ENCODE results near the gene PTEN.

The PTEN gene

GRCh38 chr10:87956055-87956454 lies 92.6 kb downstream of the PTEN start:
- Mint-ChIP-seq H3K9me3 (no peaks in the 10 kb centered on the region), H3K4me1 (peaks cover 33% of the 10 kb centered on the region), H3K36me3 (peaks cover 25% of the 10 kb centered on the region), H3K4me3 (no peak overlapping the region), H3K27me3 (no peaks in the 10 kb centered on the region), H3K27ac (no peak overlapping the region)

GRCh38 chr10:87957702-87958101 lies 94.3 kb downstream of the PTEN start:
- no peaks in the 10 kb centered on the region for H3K27me3 Mint-ChIP-seq
- no peaks in the 10 kb centered on the region for H3K9me3 Mint-ChIP-seq
- H3K36me3 Mint-ChIP-seq, result peaks cover 24% of the 10 kb centered on the region
- H3K4me3 Mint-ChIP-seq, result no peak overlapping the region
- no peak overlapping the region for H3K27ac Mint-ChIP-seq
- H3K4me1 Mint-ChIP-seq, result peaks cover 29% of the 10 kb centered on the region

- Mint-ChIP-seq H3K9me3 (no peaks in the 10 kb centered on the region), H3K4me3 (no peak overlapping the region), H3K27ac (no peak overlapping the region), H3K4me1 (peaks cover 20% of the 10 kb centered on the region), H3K36me3 (peaks cover 26% of the 10 kb centered on the region), H3K27me3 (no peaks in the 10 kb centered on the region)
These were observed 96.8 kb downstream of the PTEN start for GRCh38 chr10:87960230-87960629.

GRCh38 chr10:87961314-87961713 lies 97.9 kb downstream of the PTEN start:
- H3K36me3 Mint-ChIP-seq, result peaks cover 24% of the 10 kb centered on the region
- H3K4me3 Mint-ChIP-seq, result no peak overlapping the region
- H3K4me1 Mint-ChIP-seq, result peaks cover 15% of the 10 kb centered on the region
- H3K27me3 Mint-ChIP-seq, result no peaks in the 10 kb centered on the region
- peak overlapping the region; percentile 47 for H3K27ac Mint-ChIP-seq
- no peaks in the 10 kb centered on the region for H3K9me3 Mint-ChIP-seq

DNA sequence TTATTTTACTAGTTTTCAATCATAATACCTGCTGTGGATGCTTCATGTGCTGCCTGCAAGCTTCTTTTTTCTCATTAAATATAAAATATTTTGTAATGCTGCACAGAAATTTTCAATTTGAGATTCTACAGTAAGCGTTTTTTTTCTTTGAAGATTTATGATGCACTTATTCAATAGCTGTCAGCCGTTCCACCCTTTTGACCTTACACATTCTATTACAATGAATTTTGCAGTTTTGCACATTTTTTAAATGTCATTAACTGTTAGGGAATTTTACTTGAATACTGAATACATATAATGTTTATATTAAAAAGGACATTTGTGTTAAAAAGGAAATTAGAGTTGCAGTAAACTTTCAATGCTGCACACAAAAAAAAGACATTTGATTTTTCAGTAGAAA lies 103.0 kb downstream of the PTEN start:
- H3K36me3 Mint-ChIP-seq, result peaks cover 14% of the 10 kb centered on the region
- no peak overlapping the region for H3K27ac Mint-ChIP-seq
- H3K4me1 Mint-ChIP-seq, result peaks cover 16% of the 10 kb centered on the region
- H3K4me3 Mint-ChIP-seq, result no peak overlapping the region
- H3K9me3 Mint-ChIP-seq, result no peaks in the 10 kb centered on the region
- no peaks in the 10 kb centered on the region for H3K27me3 Mint-ChIP-seq

DNA sequence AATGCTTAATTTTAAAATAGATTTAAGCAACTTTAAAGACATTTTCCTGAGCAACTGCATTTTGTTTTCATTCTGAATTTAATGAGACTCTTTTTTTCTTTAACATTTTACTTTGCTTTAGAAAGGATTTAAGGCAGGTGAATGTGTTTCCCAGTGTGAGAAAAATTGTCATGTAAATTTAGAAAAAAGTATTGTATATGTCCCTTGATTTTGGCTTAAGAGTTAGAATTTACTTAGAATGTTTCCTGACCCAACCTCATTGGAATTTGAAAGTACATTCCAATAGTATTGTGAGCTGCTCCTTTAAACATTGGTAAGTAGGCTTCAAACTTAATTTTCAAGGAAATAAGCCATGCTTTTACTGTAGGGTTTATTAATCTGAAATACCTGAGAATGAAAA lies 110.2 kb downstream of the PTEN start:
- H3K27me3 Mint-ChIP-seq, result no peaks in the 10 kb centered on the region
- peaks cover 26% of the 10 kb centered on the region for H3K4me1 Mint-ChIP-seq
- H3K36me3 Mint-ChIP-seq, result peaks cover 2% of the 10 kb centered on the region
- H3K4me3 Mint-ChIP-seq, result no peak overlapping the region
- peaks cover 11% of the 10 kb centered on the region for H3K9me3 Mint-ChIP-seq
- H3K27ac Mint-ChIP-seq, result no peak overlapping the region

DNA sequence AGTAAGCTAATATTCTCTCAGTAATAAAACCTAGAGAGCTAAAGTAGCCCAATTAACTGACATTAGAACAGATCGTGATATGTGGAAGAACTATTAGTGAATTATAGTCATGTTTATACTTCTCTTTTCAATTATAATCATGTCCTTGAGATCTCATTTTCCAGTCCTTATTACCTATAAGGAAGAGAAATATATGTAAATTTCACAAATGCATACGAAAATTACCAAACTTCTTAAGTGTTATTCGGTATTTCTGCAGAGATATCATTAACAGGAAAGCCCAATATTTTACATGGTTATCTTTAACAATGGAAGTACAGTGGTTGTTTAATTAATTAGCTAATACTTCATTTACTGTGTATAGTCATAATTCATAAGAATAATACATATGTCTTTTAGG lies 110.7 kb downstream of the PTEN start:
- Mint-ChIP-seq H3K4me3 (no peak overlapping the region), H3K36me3 (peaks cover 2% of the 10 kb centered on the region)

DNA sequence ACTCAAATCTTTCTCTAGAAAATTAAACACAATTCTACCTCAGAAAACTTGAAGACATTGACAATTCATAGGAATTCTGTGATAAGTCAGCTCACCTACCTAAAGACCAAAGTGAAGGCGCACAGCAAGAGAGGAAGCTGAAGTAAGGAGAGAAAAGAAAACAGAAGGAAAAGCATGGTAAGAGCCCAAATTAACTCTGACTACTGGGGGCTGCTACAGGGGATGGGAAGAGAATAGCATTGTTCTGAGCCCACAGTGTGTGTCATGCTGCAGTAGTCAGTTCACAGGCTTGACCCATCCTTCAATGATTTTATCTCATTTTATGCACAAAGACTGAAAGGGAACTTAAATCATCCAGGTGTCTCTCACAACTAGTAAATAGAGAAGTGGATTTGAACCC lies 111.3 kb downstream of the PTEN start:
- H3K27me3 Mint-ChIP-seq, result no peaks in the 10 kb centered on the region
- H3K4me1 Mint-ChIP-seq, result peaks cover 25% of the 10 kb centered on the region
- H3K36me3 Mint-ChIP-seq, result peaks cover 2% of the 10 kb centered on the region
- no peak overlapping the region for H3K4me3 Mint-ChIP-seq
- H3K27ac Mint-ChIP-seq, result peak overlapping the region; percentile 59
- H3K9me3 Mint-ChIP-seq, result peaks cover 11% of the 10 kb centered on the region

More for the DNA sequence above, 110.7 kb downstream of the PTEN start:
- H3K27ac Mint-ChIP-seq, result no peak overlapping the region
- H3K4me1 Mint-ChIP-seq, result peaks cover 26% of the 10 kb centered on the region
- peaks cover 11% of the 10 kb centered on the region for H3K9me3 Mint-ChIP-seq
- no peaks in the 10 kb centered on the region for H3K27me3 Mint-ChIP-seq

DNA sequence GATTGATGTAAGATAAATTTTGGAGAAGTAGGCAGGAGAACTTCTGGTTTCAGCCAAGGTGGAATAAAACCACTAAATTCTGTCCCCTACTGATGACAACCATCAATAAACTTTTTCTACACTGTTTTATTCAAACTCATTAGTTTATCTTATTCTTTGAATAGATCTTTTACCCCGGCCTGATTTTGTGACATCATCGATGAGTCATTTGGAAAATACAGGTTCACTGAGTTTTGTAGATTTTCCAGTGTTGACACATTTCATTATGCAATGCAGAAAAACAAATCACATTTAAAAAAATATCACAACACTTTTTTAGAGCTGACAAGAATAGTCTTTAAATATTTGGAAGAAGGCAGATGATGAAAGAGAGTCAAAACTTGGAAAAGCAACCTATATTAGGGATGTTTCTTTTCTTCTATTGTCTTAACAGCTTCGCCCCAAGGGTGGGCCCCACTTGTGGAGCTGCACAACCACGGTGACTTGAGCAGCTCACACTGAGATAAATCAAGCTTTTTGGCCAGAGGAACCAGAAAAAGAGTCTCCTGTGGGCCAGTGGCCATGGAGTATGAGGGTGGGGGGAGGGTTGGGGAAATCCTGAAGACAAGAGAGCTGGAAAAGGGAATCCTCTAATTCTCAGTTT lies 112.8 kb downstream of the PTEN start:
- Mint-ChIP-seq H3K9me3 (peaks cover 11% of the 10 kb centered on the region), H3K27ac (peak overlapping the region; percentile 31), H3K4me1 (peaks cover 19% of the 10 kb centered on the region), H3K27me3 (no peaks in the 10 kb centered on the region), H3K36me3 (peaks cover 2% of the 10 kb centered on the region), H3K4me3 (no peak overlapping the region)

DNA sequence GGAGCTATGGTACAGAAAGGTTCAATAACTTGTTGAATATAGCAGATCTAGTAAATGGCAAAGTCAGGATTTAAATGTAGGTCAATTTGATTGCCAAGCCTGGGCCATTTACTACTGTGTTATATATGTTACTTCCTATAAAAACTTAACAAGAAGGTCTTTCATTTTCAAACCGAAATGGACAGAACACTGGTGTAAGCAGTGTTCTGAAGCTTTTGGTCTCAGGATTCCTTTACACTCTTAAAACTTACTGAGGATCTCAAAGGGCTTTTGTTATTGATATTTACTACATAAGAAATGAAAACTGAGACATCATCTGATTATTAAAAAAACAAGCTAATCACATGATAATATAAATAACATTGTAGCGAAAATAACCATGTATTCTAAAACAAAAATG lies 114.7 kb downstream of the PTEN start:
- Mint-ChIP-seq H3K27me3 (no peaks in the 10 kb centered on the region), H3K9me3 (peaks cover 6% of the 10 kb centered on the region), H3K4me3 (no peak overlapping the region), H3K27ac (no peak overlapping the region), H3K4me1 (peaks cover 16% of the 10 kb centered on the region), H3K36me3 (peaks cover 2% of the 10 kb centered on the region)

- Mint-ChIP-seq H3K27me3 (no peaks in the 10 kb centered on the region), H3K4me1 (peaks cover 12% of the 10 kb centered on the region), H3K27ac (no peak overlapping the region), H3K36me3 (peaks cover 5% of the 10 kb centered on the region), H3K4me3 (no peak overlapping the region), H3K9me3 (peaks cover 11% of the 10 kb centered on the region)
These were observed 116.4 kb downstream of the PTEN start for GRCh38 chr10:87979847-87980246.

DNA sequence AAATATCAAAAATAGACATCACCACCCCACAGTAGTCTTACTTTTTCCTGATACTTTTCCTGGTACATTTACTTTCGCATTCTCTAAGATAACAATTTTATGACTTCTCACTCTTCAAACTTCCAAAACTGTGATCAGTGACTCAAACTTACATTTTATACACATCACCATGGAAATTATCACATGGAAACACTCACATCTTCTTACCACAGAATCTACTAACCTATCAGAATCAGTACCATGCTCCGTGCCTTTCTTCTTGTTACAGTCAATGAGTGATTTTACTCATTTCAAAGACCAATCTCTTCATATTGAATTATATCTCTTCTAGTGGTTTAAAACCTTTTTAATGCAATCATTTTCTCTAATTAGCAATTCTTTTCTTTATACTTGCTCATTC lies 120.3 kb downstream of the PTEN start:
- H3K36me3 Mint-ChIP-seq, result peaks cover 5% of the 10 kb centered on the region
- no peaks in the 10 kb centered on the region for H3K27me3 Mint-ChIP-seq
- peaks cover 5% of the 10 kb centered on the region for H3K9me3 Mint-ChIP-seq
- H3K4me1 Mint-ChIP-seq, result peaks cover 4% of the 10 kb centered on the region
- no peak overlapping the region for H3K4me3 Mint-ChIP-seq
- no peak overlapping the region for H3K27ac Mint-ChIP-seq

- H3K9me3 Mint-ChIP-seq, result peaks cover 5% of the 10 kb centered on the region
- H3K36me3 Mint-ChIP-seq, result peaks cover 5% of the 10 kb centered on the region
- no peak overlapping the region for H3K4me3 Mint-ChIP-seq
- H3K27ac Mint-ChIP-seq, result no peak overlapping the region
- peaks cover 4% of the 10 kb centered on the region for H3K4me1 Mint-ChIP-seq
- no peaks in the 10 kb centered on the region for H3K27me3 Mint-ChIP-seq
These were observed 123.8 kb downstream of the PTEN start for GRCh38 chr10:87987206-87987605.

- Mint-ChIP-seq H3K36me3 (no peaks in the 10 kb centered on the region), H3K27me3 (no peaks in the 10 kb centered on the region), H3K4me1 (peaks cover 17% of the 10 kb centered on the region), H3K9me3 (no peaks in the 10 kb centered on the region), H3K27ac (no peak overlapping the region), H3K4me3 (no peak overlapping the region)
These were observed 128.5 kb downstream of the PTEN start for GRCh38 chr10:87991946-87992345.

- Mint-ChIP-seq H3K27ac (no peak overlapping the region), H3K4me1 (no peaks in the 10 kb centered on the region), H3K4me3 (no peak overlapping the region), H3K9me3 (no peaks in the 10 kb centered on the region), H3K36me3 (peaks cover 2% of the 10 kb centered on the region), H3K27me3 (no peaks in the 10 kb centered on the region)
These were observed 141.0 kb downstream of the PTEN start for GRCh38 chr10:88004451-88004850.

DNA sequence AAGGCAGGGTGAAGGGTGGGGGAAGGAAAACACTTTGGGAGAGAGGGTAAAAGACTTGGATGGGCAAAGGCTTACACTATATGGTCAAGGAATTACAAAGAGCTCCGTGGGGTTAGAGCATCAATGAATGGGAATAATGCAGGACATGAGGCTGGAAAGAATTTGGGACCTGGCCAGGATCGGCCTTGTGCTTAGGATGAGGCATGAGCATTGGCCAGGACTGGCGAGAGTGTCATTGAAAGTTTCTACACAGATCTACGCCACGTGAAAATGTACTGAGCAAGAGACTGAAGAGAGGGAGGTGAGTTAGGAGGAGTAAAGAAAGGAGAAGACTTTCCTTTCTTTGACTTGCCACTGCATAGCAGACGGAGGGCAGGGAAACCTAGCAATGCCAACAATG lies 142.8 kb downstream of the PTEN start:
- H3K4me1 Mint-ChIP-seq, result no peaks in the 10 kb centered on the region
- no peak overlapping the region for H3K27ac Mint-ChIP-seq
- no peaks in the 10 kb centered on the region for H3K27me3 Mint-ChIP-seq
- no peaks in the 10 kb centered on the region for H3K9me3 Mint-ChIP-seq
- H3K36me3 Mint-ChIP-seq, result peaks cover 2% of the 10 kb centered on the region
- H3K4me3 Mint-ChIP-seq, result no peak overlapping the region

- Mint-ChIP-seq H3K27me3 (no peaks in the 10 kb centered on the region), H3K4me3 (no peak overlapping the region), H3K4me1 (no peaks in the 10 kb centered on the region), H3K36me3 (peaks cover 2% of the 10 kb centered on the region), H3K27ac (no peak overlapping the region), H3K9me3 (no peaks in the 10 kb centered on the region)
These were observed 145.5 kb downstream of the PTEN start for GRCh38 chr10:88008866-88009470.
